Embryonic facial prominence (tissue), 1 donor: Measurements from ENCODE around the gene SEMA3F.
A peak's percentile ranks its signal among the peaks of the same experiment; 100 is the strongest.
"Not testable (repeated sequence)": the region's sequence is repeated elsewhere in the genome, so short reads cannot be mapped to it uniquely, and the experiment has no call there.

Source experiments
- DNase-seq: peaks from one replicate; pipeline ENCODE4 v3.0.0-alpha.2; 2016; ENCODE audit errors: extremely low spot score

Gene SEMA3F

DNA sequence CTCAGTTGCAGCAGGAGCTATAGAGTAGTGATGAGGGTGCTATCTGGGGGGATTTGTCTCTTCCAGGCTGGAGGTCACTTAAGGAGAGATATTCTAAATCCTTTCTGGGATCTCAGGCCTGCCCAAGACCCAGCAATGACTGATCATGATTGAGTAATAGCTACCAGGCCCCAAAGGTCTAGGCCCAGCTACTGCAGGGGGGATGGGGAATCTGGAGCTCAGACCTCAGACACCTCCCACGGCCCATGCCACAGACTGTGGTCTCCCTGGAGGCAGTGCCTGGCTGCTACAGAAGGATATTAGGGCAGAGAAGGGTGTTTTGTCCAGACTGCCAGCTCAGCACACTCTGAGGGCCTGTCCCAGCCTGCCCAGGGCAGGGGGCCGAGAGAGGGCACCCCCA is 56.8 kb downstream of the SEMA3F start:
- DNase-seq = no peak

DNA sequence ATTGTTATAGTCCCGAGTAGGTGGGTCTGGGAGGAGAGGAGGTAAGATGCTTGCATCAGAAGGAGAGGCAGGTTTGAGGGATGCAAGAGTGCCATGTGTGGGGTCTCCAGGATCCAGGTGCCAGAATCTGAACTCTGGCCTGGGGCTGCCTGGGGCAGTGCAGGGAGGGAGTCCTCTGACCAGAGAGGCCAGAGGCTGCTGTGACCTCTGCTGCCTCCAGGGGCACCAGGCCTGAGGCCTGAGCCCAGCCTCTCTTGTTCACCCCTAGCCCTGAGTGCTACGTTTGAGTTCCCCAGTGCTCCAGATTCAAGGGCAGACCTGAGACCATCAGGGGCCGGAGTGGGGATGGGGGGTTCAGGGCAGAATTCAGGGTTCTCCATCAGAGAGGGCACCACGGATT is 57.4 kb downstream of the SEMA3F start:
- DNase-seq = no peak

DNA sequence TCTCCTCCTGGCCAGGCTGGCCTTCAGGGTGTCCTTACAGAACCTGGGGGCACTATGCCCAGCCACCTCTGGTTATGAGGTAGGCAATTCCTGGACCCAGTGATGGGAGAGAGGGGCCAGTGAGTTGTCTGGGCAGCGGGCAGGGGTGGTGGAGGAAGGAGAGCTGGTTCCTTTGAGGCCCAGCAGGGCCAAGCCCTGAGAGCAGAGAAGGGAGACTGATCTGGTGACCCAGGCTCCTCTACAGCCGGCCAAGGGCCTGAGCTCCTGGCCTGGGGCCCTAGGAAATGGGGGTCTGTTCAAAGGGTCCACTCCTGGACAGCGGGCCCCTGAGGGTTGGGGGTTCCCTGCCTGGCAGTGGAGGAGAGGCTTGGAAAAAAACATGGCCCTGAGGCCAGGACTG is 57.8 kb downstream of the SEMA3F start:
- DNase-seq = no peak

DNA sequence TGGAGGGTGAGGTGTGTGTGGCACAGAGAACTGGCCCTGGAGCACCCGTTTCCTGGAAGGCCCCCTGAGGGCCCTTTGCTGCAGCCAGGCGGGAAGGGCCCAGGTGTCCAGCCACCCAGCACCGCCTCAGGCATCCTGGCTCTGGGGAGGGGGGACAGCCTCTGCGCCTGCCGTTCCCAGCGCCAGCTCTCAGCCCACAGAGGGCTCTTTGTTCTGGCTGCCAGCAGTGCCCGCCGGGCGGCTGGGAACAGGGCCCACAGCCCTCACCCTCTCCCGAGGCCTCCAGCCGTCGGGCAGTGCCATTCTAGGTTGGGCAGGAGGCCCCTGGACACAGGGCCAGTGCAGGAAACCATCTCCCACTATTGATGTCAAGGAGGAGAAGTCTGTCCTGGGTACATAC is 58.2 kb downstream of the SEMA3F start:
- no peak for DNase-seq

DNA sequence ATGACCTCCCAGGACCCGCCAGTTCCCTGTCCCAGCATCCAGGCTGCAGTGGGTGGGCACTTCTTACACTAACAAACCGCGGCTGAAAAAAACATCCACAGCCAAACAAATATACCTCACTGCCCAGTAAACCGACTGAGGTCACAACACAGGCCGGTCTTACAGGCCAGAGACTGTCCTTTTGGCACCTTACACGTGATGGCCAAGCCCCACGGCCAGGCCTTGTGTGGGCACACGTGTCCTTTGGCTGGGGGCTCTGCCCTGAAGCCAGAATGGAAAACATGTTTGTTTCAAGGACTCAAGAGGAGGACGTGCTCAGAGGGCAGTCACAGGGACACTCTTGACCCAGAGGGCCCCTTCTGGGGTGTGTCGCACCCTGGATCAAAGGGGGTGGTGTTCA is 59.7 kb downstream of the SEMA3F start:
- no peak for DNase-seq

DNA sequence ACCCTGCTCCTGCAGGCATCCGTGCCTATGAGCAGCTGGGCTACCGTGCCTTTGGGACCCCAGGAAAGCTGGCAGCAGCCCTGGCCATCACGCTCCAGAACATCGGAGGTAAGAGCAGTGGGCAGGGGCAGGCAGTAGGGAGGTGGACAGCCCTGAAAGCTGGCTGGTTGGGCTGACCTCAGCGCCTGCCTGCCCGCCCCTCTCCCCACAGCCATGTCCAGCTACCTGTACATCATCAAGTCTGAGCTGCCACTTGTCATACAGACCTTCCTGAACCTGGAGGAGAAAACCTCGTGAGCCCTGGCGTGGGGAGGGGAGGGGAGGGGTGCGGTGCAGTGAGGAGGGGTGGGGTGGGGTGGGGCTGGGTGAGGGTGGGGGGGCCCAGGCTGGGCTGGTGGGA is 60.4 kb downstream of the SEMA3F start:
- no peak for DNase-seq

DNA sequence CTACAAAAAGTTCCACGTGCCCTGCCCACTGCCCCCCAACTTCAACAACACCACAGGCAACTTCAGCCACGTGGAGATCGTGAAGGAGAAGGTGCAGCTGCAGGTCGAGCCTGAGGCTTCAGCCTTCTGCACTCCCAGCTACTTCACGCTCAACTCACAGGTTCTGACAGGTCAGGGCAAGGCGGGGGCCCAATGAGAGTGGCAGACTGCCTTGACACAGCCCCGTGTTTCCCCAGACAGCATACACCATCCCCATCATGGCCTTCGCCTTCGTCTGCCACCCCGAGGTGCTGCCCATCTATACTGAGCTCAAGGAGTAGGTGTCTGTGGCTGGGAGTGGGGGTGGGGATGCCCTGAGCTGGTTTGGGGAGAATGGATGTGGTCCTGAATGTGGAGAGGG is 62.6 kb downstream of the SEMA3F start:
- DNase-seq = no peak

DNA sequence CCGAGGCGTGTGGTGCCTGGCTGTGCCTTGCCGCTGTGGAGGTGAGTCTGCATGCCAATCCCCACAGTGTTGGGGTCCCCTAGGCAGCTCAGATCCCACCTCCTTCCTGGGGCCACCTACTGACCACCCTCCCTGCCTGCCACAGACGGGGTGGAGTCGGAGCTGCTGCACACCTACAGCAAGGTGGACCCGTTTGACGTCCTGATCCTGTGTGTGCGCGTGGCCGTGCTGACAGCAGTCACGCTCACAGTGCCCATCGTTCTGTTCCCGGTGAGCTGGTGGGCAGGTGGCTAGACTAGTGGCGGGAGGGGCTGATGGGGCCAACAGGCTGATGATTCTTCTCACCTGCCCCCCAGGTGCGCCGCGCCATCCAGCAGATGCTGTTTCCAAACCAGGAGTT is 63.3 kb downstream of the SEMA3F start:
- DNase-seq = no peak

DNA sequence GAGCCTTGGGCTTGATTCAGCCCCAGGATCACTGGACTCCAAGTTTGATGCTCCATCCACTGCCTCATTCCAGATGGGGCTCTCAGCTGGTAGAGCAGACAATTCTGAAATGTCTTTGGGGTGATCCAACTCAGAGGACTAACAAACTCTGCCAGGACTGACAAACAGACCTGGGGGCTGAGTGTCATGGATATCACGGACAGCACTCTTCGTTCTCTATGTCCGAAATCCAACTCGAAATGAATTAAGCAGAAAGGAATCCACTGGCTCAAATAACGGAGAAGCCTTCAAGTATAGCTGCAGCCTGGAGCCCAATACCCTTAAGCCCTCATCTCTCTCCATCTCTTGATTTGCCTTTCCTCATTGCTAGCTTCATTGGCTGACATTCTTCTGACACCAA is 64.2 kb downstream of the SEMA3F start:
- no peak for DNase-seq

DNA sequence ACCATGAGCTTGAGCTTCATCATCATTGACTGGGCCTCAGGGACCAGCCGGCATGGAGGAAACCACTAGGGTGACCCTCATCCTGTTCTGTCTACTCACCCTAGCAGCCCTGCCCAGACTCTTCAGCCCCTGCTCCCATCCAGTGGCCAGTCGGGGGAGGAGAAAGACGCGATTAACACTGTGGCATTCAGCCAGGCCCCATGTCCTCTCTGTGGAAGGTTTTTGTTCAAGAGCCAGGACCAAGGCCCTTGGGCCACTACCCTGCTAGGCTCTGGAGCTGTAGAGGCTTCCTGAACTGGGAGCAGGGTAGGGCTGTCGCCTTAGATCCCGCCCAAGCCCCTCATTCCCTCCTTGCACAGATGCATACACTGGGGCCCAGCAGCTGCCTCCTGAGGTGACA is 65.0 kb downstream of the SEMA3F start:
- no peak for DNase-seq

DNA sequence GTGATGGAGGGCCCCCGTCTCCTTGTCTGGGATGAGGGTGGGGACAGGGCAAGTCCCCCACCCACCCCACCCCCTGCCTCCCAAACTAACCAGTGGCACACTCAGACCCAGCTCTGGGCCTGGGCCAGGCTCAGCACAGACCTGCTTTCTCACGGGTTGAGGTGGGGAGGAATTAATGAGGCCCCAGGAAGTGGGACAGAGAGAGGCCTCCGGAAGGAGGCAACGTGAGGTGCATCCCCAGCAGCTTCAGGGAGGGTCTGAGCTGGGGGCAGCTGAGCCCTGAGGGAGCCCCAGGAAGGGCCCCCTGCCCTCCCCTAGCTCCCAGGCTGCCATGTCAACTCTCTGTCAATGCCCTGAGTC is 65.9 kb downstream of the SEMA3F start:
- no peak for DNase-seq

DNA sequence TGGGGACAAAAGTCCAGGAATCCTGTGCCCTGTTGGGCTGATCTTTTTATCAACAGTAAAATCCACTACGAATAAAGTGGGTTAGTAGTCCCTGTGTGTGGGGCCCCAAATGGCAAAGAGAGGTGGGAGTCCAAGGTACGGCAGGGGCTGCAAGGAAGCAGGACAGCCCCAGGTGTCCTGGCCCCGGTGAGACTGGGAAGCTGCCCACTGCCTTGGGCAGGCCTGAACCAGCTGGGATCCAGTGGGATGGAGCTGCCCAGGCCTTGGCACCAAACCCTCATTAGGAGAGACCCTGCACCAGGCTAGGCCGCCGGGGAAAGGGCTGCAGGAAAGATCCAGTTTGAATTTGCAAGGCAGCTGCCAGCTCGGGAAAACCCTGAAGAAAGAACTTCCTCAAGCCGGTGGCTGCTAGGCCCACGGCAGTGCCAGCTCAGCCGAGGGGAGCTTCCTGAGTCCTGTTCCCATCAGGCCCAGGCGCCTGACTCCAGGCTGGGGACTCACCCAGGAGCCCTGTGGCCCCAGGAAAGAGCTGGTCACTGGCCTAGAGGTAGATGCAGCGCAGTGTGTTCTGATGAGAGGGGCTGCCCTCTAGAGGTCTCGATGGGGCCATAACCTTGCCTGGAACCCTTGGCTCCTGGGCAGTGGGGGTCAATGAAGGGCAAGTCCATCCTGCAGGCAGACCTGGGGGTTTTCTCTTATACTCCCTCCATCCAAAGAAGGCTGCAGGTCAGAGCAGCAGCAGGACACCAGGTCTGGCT is 66.5 kb downstream of the SEMA3F start:
- DNase-seq = no peak

DNA sequence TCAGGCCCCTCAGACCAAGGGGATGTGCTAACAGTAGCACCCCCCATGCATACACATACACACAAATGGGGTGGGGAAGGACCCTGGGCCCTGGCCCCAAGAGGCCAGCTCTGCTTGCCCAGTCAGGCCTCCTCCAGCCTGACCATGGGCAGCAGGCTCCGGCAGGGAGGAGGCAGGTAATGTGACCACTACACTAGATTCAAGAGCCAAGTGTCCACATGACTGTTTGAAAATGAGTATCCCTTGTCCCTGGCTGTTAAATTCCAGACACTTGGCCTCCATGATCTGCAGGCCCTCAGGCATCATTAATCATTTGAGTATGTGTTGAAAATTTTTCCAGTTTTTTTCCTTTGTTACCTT is 67.0 kb downstream of the SEMA3F start:
- DNase-seq = no peak

DNA sequence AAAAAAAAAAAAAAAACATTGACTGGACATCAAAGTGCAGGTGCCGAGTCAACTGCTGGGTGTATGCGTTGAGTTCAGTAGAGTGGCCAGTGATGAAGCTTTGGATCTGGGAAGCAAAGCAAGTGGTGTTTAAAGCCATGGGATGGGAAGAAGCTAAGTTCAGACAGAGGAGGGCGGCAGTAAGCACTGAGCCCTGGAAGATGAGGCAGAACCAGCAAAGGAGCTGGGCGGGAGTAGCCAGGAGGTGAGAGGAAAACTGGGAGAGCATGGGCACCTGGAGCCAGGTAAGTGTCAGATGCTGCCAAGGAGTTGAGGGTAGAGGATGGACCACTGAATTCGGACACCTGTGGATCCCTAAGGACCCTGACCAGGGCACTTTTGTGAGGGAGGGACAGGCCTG is 69.5 kb downstream of the SEMA3F start:
- DNase-seq = no peak

DNA sequence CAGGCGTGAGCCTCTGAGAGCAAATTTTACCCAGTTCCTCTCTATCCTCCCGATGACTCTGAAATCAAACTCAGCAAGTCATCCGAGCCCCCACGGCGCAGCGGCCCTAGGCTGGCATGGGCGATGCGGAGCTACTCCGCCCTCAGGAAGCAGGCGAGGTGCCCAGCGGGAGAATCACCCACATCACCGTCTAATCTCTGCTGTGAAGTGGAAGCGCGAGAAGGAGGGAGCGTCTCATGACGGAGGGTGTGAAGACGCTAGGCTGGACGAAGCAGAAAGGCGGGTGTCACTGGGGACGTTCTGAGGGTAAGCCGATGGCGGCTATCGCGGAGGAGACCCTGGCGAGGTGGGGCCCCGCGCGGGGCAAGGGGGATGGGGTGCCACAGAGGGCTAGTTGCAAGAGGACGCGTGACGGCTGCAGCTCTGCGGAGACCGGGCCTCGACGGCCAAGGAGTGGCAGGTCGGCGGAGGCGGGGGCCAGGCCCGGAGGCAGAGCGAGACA is 71.8 kb downstream of the SEMA3F start:
- no peak for DNase-seq

DNA sequence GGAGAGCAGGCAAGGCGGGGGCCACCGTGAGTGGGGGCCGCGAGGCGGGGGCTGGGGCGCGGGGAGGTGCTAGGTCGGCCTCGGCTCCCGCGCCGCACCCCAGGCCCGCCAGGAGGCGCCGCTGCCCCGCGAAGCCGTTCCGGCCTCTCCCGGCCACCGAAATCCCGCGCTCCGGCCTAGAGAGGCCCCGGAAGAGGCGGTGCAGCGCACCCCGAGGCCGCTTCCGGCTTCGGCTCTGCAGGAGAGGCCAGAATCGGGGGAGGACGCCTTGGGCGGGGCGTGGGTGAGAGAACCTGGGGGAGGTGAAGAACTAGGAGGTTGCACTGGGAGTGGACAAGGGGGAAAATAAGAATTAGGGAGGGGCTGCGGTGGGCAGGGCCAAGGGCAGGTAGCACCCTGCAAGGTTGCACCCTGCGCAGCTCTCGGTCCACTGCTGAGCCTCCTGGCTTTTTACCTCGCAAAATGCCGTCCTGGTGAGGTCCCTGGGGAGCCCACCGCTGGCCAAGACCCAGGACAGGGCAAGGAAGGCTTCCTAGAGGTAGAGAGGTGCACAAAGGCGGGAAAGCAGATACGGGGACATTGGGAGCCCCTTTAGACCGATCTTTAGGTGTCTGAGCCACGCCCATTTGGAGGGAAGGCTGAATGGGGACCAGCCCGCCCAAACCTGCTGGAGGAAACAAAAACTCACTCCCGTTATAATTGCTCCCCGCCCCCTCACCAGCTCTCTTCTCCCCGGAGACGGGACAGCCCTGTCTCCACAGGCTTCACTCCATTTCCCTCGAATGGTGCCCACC is 72.5 kb downstream of the SEMA3F start:
- DNase-seq = peak; percentile 91

DNA sequence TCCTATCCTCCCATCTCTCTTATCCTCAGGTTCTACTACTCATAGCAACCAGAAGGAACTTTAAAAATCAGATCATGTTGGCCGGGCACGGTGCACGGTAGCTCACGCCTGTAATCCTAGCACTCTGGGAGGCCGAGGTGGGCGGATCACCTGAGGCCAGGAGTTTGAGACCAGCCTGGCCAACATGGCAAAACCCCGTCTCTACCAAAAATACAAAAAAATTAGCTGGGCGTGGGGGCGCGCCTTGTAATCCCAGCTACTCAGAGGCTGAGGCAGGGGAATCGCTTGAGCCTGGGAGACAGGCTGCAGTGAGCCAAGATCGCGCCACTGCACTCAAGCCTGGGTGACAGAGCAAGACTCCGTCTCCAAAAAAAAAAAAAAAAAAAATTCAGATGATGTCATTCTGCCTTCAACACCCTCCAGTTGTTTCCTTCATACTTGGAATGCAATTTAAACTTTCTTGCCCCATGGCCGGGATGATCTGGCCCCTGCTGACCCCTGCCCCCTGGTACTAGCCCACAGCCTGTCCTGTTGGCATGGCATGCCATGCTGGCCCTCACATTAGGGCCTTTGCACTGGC is 73.2 kb downstream of the SEMA3F start:
- not testable (repeated sequence) for DNase-seq

DNA sequence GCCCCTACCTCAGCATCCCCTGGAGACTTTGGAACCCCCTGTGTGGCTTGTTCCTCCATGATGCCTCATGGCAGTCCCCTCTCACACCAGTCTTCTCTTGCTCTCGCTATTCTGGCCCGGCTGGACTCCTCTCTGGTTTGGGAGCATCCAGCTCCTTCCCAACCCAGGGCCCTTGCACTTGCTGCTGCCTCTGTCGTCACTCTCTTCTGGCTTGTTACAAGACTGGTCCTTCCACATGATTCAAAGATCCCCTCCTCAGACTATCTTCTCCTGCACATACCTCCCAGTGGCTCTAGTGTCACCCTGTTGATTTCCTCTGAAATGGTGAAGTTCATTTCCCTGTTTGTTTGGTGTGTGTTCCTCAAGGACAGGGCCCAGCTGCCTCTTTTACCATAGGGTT is 74.4 kb downstream of the SEMA3F start:
- DNase-seq = no peak

DNA sequence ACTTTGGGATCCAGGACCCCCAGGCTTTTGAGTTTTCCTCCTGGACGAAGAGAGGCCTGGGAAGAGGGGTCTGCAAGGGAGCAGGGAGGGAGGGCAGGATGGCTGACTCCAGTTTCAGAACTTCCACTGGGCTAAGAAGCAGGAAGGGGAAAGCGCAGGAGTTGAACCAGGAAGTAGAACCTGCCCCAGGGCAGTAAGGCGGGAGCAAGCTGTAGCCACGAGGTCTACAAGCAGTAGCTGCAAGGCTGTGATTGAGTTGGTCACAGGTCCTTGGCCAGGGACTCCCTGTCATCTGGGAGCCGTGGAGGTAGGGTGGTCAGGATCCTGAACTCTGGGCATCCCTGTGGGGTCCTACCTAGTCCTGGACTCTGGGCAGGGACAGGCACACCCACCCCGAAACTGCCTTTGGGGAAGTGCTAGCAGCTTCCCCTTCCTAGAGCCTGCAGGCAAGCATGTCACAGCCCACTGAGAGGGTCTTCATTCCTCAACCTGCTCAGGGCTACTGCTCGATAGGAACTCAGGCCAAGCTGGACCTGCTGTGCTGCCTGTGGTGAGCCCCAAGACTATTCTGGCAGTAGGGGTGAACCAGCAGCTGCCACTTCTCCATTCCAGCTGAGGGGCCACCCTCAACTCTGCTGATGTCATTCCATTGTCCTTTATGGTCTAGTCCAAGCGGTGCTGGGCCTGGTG is 75.1 kb downstream of the SEMA3F start:
- no peak for DNase-seq

DNA sequence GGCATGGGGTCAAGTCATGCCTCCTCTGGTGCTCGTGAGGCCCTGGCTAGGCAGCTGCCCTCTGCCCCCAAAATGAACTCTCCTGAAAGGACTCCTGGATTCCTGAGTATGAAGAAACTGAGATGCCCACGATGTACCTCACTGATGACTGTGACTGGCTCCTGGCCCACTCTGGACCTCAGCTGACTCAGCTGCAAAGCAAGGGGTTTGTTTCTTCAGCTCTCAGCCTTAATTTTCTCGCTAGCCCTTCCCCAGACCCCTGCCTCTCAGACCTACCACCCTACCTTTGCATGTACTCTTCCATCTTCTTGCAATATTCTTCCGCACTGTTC is 75.6 kb downstream of the SEMA3F start:
- DNase-seq = no peak

DNA sequence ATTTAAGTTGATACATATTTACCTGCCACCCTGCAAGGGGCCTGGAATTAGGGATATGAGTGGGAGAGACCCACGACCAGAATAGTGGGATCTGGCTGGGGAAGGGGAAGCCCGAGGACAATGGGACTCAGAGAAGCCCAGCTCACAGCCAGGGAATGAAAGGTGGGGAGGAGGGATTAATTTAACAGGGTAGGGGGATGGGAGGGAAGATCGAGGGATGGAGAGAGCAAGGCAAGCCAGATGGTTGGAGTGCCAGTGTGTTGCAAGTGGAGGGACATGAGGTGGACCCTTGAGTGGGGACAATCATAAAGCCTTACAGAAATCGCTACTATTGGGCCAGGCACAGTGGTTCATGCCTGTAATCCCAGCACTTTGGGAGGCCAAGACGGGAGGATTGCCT is 76.5 kb downstream of the SEMA3F start:
- DNase-seq = no peak

DNA sequence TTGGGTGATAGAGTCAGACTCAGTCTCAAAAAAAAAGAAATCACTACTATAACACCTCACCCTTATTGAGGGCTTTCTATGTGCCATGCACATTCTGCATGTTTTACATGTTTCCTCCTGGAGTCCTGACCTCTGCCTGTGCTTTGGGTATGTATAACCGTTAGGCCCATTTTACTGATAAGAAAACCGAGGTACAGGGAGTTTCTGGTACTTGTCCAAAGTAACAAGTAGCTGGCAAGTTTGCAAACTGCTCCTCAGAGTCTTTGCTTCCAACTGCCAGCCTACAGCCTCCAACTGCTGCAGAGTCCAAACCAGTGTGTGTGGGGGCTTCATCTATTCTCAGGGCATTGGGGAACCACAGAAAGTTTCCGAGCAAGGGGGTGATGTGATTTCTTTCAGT is 77.2 kb downstream of the SEMA3F start:
- no peak for DNase-seq

DNA sequence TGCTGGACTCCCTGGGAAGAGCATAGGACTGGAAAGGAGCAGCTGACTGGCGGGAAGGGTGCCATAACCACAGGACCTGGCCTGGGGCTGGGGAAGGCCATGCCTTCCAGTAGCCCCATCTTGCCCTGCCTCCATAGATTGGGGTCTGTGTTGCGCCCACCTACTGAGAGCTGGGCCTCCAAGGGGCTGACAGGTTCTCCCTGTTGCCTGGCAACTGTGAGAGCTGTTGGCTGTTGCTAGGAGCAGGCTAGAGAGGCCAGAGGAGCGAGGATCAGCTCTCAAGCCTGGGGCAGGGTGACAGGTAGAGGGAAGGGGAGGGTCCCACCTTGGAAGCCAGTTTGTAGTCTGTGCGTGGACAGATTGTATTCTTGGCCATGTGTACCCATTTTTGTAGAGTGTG is 78.1 kb downstream of the SEMA3F start:
- no peak for DNase-seq
